ENCODE data around the gene SIGLEC6.

SIGLEC6 gene

GRCh38 chr19:51531349-51532315 lies at the start of gene SIGLEC6:
Gene SIGLEC6, minus strand, starts transcription at chr19:51531670. Its CDS starts 22 bp downstream, at chr19:51531648.
- peak in 1 of 2 donors; percentile 22 for DNase-seq (ENCODE audit: low read depth in 2 of 2)

GRCh38 chr19:51576850-51577249 lies 45.4 kb upstream of the SIGLEC6 start:
- no peak for DNase-seq (ENCODE audit: low read depth in 2 of 2)

GRCh38 chr19:51573331-51573730 lies 41.9 kb upstream of the SIGLEC6 start:
- no peak for DNase-seq (ENCODE audit: low read depth in 2 of 2)

- DNase-seq (ENCODE audit: low read depth in 2 of 2) = no peak
These were observed 41.4 kb upstream of the SIGLEC6 start for GRCh38 chr19:51572908-51573307.

- DNase-seq (ENCODE audit: low read depth in 2 of 2) = no peak
These were observed 40.9 kb upstream of the SIGLEC6 start for GRCh38 chr19:51572410-51572809.

GRCh38 chr19:51571599-51571998 lies 40.1 kb upstream of the SIGLEC6 start:
- DNase-seq (ENCODE audit: low read depth in 2 of 2) = no peak

DNA sequence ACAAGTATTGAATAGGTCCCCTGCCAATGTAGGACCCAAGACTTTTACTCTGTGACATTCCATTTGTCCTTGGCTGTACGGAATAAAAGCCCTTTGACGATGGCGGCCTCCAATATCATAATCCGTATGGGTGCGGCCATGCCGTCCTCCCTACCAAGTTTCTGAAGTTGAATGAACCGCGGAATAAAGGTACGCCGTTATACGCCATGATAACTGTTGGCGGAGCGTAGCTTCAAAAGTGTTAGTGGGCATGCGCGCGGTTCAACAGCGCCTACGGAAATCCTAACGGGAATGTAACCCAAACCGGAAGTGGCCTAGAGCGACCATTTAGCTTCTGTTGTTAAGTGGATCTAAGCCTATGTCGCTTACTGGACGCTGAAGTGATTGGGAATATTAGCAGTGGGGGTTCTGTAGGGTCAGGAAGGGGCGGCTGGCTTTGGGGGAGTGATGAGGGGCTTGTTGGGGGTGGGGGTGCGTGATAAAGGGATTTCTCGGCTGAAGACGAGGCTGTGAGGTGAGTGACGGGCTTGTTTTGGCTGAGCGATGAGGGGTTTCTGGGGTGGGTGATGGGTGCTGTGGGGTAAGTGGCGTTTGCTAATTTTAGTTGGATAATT lies 39.6 kb upstream of the SIGLEC6 start, which contains the start of gene ZNF175:
TSS of gene ZNF175 (plus strand) at position 322 of the 614 bp plus-strand sequence. CDS start 2,047 bp downstream, outside the sequence.
- DNase-seq (ENCODE audit: low read depth in 2 of 2) = peak; percentile 78 to 83

DNA sequence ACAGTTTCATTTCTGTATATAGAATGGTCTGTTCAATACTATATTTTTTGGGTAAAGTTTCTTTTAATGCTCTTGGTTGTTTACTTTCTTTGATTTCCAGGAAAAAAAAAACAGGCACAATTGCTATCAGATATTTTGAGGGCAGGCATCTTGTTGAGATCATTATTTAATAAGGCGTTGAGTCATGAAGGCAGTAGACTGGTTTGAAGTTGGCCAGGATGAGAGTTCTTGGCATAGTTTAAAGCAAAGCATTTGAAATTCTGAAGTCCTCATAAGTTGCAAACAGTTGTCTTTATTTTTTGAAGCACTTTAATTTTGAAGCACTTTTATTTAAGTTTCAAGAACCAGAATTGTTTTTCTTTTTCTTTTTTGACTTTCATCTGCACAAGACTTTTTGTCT lies 37.0 kb upstream of the SIGLEC6 start:
- DNase-seq (ENCODE audit: low read depth in 2 of 2) = no peak

DNA sequence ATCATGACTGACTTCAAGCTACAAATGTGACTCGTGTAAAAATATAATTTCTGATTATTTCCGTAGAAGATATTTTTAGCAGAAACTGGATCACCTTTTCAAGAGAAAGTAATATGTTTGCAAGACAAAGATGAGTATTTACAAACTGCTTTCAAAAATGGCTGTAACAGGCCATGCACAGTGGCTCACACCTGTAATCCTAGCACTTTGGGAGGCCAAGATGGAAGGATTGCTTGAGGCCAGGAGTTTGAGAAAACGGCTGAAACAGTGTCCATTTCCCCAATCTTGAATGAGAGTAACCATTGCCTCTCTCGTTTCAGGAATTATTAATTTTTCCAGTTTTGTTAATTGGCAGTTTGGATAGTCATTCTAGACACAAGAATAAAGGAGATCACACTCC lies 36.1 kb upstream of the SIGLEC6 start:
- no peak for DNase-seq (ENCODE audit: low read depth in 2 of 2)

GRCh38 chr19:51566489-51567100 lies 35.1 kb upstream of the SIGLEC6 start:
- no peak for DNase-seq (ENCODE audit: low read depth in 2 of 2)

DNA sequence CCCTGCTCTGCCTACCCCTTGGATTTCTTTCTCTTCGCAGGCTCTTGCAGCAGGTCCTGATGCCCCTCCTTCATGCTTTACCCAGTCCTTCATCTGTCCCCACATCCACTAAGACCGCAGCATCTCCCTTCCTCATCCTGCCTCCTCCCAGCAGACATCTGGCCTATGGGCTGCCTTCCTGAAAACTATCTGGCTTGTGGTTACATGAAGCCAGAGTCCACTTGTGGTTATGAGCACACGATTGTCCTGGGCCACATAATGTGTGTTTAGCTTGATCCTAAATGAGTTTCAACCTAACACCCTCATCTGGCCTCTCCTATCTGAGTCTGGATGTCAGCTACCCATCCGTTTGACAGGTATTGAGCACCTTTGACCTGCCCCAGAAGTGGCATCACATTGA lies 34.1 kb upstream of the SIGLEC6 start:
- DNase-seq (ENCODE audit: low read depth in 2 of 2) = no peak

DNA sequence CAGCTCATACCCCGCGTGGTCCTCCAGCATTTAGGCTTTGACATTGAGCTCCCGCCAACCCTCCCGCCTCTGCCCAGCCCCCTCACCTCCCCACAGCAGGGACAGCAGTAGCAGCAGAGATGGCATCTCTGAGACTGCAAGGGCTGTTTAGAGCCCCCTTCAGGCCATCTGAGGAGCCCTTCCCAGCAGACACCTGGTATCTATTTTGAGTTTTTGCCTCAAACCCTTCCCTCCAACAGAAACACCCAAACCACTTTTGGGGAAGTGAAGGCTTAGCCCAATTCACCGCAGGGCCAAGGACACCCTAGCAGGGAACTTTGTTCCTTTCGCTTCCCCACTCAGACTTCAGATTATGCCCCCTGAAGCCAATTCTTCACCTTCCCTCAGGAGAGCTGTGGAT lies 33.3 kb upstream of the SIGLEC6 start:
- DNase-seq (ENCODE audit: low read depth in 2 of 2) = no peak

GRCh38 chr19:51560339-51560738 lies 28.9 kb upstream of the SIGLEC6 start:
- DNase-seq (ENCODE audit: low read depth in 2 of 2) = no peak

DNA sequence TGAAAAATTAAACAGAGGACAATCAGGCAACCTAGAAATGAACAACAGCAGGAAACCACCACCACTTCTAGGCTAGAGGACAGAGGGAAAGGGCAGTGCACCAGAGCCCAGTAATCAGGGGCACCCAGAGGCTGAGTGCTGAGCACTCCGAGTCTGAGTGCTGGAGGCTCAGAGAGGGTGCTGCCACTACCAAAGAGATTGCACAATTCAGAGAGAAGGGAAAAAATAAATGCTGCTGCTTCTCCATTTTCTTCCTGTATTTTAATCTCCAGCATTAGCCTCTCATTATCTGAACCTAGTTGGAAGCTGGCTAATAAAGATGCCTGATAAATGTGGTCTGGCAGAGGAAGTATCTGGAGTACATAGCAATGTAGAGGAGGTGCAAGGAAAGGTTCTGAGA lies 27.8 kb upstream of the SIGLEC6 start:
- DNase-seq (ENCODE audit: low read depth in 2 of 2) = no peak

DNA sequence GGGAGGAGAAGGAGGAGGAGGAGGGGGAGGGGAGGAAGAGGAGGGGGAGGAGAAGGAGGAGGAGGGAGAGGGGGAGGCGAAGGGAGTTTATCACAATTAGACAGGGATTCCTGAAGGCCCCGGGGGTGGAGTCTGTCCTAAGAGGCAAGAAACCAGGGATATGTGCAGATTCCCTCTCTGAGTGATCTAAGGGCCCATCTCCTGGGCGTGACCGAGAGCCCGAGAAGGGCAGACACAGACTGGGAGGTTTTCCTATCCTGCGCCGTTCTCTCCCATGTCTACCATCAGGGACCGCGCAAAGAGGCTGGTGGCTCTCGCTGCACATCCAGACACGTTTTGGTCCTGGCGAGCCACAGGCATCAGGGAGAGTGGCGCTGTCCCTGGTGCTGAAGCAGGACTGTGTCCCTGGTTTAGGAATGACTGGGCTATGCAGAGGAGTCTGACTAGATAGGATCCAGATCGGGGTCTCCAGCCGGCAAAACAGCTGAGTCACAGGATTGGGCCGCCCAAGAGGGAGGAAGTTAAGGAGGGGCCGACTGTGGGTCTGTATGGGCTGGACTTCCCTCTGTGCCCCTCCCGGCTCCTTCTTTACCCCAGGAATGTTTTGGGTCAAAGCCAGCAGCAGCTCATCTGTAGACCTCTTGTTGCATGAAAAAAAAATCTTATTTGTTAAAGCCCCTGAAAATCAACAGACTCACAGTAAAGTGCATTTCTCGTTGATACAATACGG lies 21.7 kb upstream of the SIGLEC6 start:
- DNase-seq (ENCODE audit: low read depth in 2 of 2) = no peak

- DNase-seq (ENCODE audit: low read depth in 2 of 2) = no peak
These were observed 21.1 kb upstream of the SIGLEC6 start for GRCh38 chr19:51552608-51552995.

DNA sequence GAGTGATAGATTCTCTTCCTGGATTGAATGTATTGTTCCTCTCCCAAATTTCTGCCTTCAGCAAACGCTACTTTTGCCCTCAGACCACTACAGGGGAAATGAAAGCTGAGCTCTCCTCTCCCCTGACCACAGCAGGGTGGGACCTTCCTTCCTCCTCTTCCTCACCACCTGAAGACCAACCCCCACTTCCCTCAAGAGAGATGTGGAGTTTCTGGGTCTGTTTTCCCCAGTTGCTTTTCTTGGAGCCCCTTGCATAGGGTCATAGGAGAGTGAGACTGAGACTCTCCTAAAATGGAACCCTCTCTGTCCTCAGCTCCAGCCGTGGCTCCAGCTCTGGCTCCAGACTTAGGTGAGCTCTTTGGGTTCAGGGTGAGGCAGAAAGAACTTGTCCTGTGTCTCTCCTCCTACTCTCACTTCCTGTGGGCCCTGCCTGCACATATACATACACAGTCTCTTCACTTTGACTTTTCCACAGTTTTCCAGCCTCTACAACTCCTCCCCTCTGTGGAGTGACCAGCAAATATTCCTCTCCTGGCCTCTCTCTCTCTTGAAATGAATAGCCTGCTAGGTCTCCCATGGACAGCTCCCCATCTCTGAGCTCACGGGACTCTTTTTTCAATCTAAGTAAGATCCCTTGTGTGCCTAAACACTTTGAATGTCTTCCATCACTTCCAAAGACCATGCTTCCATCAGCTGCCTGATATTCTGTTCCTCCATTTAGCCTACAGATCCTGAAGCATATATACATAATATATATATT lies 20.4 kb upstream of the SIGLEC6 start:
- no peak for DNase-seq (ENCODE audit: low read depth in 2 of 2)

- no peak for DNase-seq (ENCODE audit: low read depth in 2 of 2)
These were observed 19.6 kb upstream of the SIGLEC6 start for GRCh38 chr19:51550848-51551672.

DNA sequence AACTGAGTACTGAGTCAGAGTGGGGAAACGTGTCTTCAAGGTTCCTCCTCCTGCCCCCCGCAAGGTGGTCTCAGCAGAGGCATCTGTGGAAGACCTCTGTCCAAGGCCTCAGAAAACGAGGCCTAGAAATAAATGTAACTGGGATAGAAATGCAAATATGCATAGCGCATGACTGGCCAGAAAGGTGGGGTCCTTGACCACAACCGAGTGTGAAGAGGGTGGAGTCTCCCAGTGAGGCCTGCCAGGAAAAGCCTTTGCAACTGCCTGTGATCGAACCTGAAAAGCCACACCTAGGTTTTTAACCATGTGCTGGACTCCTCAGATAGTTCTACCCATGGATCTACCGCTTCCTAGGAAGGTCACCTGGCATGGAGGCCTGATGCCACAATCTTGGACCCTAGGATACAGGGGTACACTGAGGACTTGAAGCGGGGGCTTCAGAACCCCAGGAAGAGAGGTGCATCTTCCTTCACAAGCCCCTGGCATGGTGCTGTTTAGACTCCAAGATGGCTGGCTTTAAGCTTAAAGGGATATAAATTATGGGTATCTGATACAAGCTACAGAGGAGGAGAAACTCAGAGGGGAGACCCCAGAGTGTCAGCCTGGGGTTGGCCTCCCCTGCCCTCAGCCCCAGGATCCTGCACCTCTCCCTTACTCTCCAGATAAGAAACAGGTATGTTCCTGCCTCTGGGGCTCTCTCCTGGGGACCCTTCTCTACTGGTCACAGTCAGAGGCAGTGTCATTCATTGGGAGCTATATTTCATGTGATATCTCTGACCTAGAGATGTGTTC lies 18.3 kb upstream of the SIGLEC6 start:
- DNase-seq (ENCODE audit: low read depth in 2 of 2) = no peak

Measured in stimulated activated CD8-positive, alpha-beta memory T cell treated with anti-CD3 and anti-CD28 coated beads, Interleukin-15, amount 100 ng/mL, for 48 hours (primary cell).